Measurements from ENCODE around the gene HMBS. TPM values are rescaled to one million over a fixed set of nuclear protein-coding genes. Genes with fewer than 3 reads are reported as not detected.

HMBS gene
- total RNA-seq, 3 donors from 2014 or later = 5.6 to 21.6 (median 8.9) TPM

- H3K27me3 ChIP-seq = no peaks in the 10 kb centered on the region
- DNase-seq (ENCODE audit: low spot score in 2 of 2) = peak; percentile 85 to 88
- H3K27ac ChIP-seq = peak within 1 kb of the TSS; percentile 82 to 86
- peak within 1 kb of the TSS; percentile 61 to 97 (median 95) for H3K4me3 ChIP-seq
- TF ChIP-seq POLR2A (IDR thresholded peaks at IDR 0.05) = no peak
- TF ChIP-seq, protein P1, sequence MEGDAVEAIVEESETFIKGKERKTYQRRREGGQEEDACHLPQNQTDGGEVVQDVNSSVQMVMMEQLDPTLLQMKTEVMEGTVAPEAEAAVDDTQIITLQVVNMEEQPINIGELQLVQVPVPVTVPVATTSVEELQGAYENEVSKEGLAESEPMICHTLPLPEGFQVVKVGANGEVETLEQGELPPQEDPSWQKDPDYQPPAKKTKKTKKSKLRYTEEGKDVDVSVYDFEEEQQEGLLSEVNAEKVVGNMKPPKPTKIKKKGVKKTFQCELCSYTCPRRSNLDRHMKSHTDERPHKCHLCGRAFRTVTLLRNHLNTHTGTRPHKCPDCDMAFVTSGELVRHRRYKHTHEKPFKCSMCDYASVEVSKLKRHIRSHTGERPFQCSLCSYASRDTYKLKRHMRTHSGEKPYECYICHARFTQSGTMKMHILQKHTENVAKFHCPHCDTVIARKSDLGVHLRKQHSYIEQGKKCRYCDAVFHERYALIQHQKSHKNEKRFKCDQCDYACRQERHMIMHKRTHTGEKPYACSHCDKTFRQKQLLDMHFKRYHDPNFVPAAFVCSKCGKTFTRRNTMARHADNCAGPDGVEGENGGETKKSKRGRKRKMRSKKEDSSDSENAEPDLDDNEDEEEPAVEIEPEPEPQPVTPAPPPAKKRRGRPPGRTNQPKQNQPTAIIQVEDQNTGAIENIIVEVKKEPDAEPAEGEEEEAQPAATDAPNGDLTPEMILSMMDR (IDR thresholded peaks at IDR 0.05) = no peak
- TF ChIP-seq POLR2AphosphoS5 (IDR thresholded peaks at IDR 0.05) = peak in 1 of 3 donors; percentile 31
- H3K9me3 ChIP-seq = no peaks in the 10 kb centered on the region
- H3K36me3 ChIP-seq = no peaks in the 10 kb centered on the region
- intact Hi-C loops (cut with DNase I; ENCODE audit: low total_unique reads) = no loop called here
- peaks cover 4 to 6% of the 10 kb centered on the region in 2 donors for H3K4me1 ChIP-seq
These were observed 22.2 kb downstream of the HMBS start, which contains the start of gene C2CD2L for GRCh38 chr11:119106564-119107537. C2CD2L (plus strand) TSS chr11:119107344; CDS start chr11:119107742, 398 bp downstream.

DNA sequence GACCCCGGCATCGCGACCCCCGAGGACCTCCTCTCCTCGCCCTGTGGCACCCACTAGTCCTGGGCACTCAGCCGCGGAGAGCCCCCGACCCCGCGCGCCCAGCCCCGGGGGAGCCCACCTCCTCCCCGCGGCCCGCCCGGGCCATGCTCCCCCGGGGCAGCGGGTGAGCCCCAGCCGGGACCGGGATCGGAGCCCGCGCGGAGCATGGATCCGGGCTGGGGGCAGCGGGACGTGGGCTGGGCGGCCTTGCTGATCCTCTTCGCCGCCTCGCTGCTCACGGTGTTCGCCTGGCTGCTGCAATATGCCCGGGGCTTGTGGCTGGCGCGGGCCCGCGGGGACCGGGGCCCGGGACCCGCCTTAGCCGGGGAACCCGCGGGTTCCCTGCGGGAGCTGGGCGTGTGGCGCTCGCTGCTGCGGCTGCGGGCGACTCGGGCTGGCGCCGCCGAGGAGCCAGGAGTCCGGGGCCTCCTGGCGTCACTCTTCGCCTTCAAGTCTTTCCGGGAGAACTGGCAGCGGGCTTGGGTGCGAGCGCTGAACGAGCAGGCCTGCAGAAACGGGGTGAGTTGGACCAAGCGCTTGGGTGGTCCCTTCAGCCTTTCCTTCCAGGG lies 23.0 kb downstream of the HMBS start:
- no peak for DNase-seq (ENCODE audit: low spot score in 2 of 2)
- Histone ChIP-seq H3K4me1 (peaks cover 4 to 6% of the 10 kb centered on the region in 2 donors), H3K36me3 (no peaks in the 10 kb centered on the region), H3K27ac (peak overlapping the region; percentile 82 to 86), H3K27me3 (no peaks in the 10 kb centered on the region), H3K4me3 (peak overlapping the region; percentile 61 to 97 (median 95)), H3K9me3 (no peaks in the 10 kb centered on the region)
- intact Hi-C loops (cut with DNase I; ENCODE audit: low total_unique reads) = no loop called here
- TF ChIP-seq POLR2A (IDR thresholded peaks at IDR 0.05) (no peak), POLR2AphosphoS5 (IDR thresholded peaks at IDR 0.05) (no peak)
- TF ChIP-seq, protein P1 (IDR thresholded peaks at IDR 0.05) = no peak

- Histone ChIP-seq H3K27me3 (no peaks in the 10 kb centered on the region), H3K27ac (peak overlapping the region; percentile 82 to 86), H3K4me1 (peaks cover 2 to 4% of the 10 kb centered on the region in 2 donors), H3K4me3 (peak overlapping the region; percentile 61 to 97 (median 95)), H3K9me3 (no peaks in the 10 kb centered on the region), H3K36me3 (no peaks in the 10 kb centered on the region)
- no peak for TF ChIP-seq POLR2A (IDR thresholded peaks at IDR 0.05)
- no peak for TF ChIP-seq POLR2AphosphoS5 (IDR thresholded peaks at IDR 0.05)
- TF ChIP-seq, protein P1 (IDR thresholded peaks at IDR 0.05) = no peak
- intact Hi-C loops (cut with DNase I; ENCODE audit: low total_unique reads) = no loop called here
- DNase-seq (ENCODE audit: low spot score in 2 of 2) = peak; percentile 65 to 80
These were observed 23.6 kb downstream of the HMBS start for GRCh38 chr11:119108146-119108856.

DNA sequence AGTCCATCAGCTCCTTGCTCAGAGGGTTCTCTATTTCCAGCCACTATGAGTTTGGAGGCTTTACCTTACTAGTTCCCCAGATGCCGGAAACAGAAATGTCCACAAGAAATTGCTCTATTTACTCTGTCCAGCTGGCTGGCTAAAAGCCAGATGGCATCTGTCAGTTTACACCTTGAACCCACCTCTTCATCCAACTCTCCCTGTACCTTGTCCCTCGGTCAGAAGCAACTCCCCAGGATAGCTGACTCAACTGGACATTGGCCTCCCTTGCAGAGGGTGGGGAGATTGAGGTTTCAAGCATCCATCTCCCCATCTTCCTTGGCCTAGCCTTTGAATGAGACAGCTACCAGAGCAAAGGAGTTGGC lies 24.2 kb downstream of the HMBS start:
- DNase-seq (ENCODE audit: low spot score in 2 of 2) = no peak
- TF ChIP-seq, protein P1 (IDR thresholded peaks at IDR 0.05) = no peak
- no peak for TF ChIP-seq POLR2AphosphoS5 (IDR thresholded peaks at IDR 0.05)
- TF ChIP-seq POLR2A (IDR thresholded peaks at IDR 0.05) = no peak
- peak overlapping the region in 1 of 2 donors; percentile 4 for H3K27ac ChIP-seq
- no peaks in the 10 kb centered on the region for H3K27me3 ChIP-seq
- intact Hi-C loops (cut with DNase I; ENCODE audit: low total_unique reads) = no loop called here
- peak overlapping the region in 2 of 3 donors; percentile 61 to 97 for H3K4me3 ChIP-seq
- H3K9me3 ChIP-seq = no peaks in the 10 kb centered on the region
- H3K36me3 ChIP-seq = no peaks in the 10 kb centered on the region
- peaks cover 0 to 4% of the 10 kb centered on the region in 2 donors for H3K4me1 ChIP-seq
